Colonic mucosa (tissue), 4 donors: ENCODE data around the gene GPR55. TPM values are rescaled to one million over a fixed set of nuclear protein-coding genes. Genes with fewer than 3 reads are reported as not detected.

Source experiments
- DNase-seq: peaks from one replicate; pipeline ENCODE4 v3.0.0-alpha.2; 2020
- H3K27ac ChIP-seq: fragments of 200-600 bp; one replicate; pipeline ENCODE4 v1.8.0; 2021
- H3K27me3 ChIP-seq: fragments of 200-600 bp; one replicate; pipeline ENCODE4 v1.8.0; 2021
- H3K36me3 ChIP-seq: fragments of 200-600 bp; one replicate; pipeline ENCODE4 v1.8.0; 2021
- H3K4me1 ChIP-seq: fragments of 200-600 bp; one replicate; pipeline ENCODE4 v1.8.0; 2021; ENCODE audit warnings: mild to moderate bottlenecking
- H3K4me3 ChIP-seq: fragments of 200-600 bp; one replicate; pipeline ENCODE4 v1.8.0; 2021
- H3K9ac ChIP-seq, 2 donors: one replicate each; pipeline ENCODE4 v1.7.0; 2013; ENCODE audit warnings: control low read depth in 2 of 2, low read depth in 2 of 2, low read length in 2 of 2
- H3K9me3 ChIP-seq: fragments of 200-600 bp; one replicate; pipeline ENCODE4 v1.8.0; 2021
- intact Hi-C: fragments of 100-400 bp; cut with DNase I; formaldehyde crosslinking; loops from one replicate; pipeline ENCODE4 v1.14.1; 2022
- total RNA-seq, 2 donors: library from RNA; stranded (reverse); fragmentation: NEBNext Ultra II Directional in 1 of 2; extraction: Animal tissue kit (Norgen Biotek cat#: 25700) in 1 of 2; gene quantifications; one replicate each; pipeline ENCODE4 v1.2.1, GENCODE V29; 2021
- TF ChIP-seq, protein P1 (sequence below): fragments of 200-600 bp; IDR thresholded peaks from one replicate; pipeline ENCODE4 v1.8.0; 2022; ENCODE audit warnings: antibody characterized with exemption, mild to moderate bottlenecking
- donor health status: healthy.
- donor health status: DM: no; HTN: no; CAD: no.
- donor health status: DM: no; HTN: no; CAD: no.

Gene GPR55
- total RNA-seq, 2 donors from 2014 or later, result 0.35 to 1.0 TPM

DNA sequence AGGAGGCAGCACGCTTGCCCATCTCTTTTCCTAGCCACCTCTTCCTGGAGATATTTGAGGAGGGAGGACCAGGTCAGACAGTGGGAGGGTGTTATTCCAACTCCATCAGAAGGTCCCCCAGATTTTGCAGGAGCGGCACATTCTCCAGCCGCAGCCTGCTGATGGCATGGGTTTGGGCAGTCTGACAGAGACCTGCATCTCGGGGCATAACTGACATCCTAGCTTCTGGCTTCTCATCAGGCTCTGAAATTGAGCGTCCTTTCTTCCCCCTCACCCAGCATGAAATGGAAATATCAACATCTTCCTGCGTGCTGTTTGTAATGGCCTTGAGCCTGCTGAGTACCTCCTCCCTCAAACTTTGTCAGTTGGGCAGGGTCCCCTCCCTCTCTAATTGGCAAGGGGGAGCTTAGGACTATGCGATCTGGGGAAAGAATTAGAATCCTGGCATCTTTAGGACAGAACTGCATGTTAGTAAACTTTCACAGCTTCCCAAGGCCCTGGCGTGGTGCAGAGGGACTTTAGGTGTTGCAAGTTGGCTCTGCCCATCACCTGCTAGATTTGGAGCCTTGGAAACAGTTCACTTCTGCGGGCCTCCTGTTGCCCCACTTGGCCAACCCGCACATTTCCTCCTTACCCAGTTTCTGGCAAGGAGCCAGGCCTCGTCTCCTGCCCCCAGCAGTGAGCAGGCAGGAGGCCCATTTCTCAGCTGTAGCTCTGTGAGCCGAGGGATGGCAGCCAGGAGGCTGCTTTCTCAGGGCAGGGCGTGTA lies 58.1 kb downstream of the GPR55 start:
- no peaks in the 10 kb centered on the region for H3K36me3 ChIP-seq
- intact Hi-C loops, result no loop called here
- DNase-seq, result peak; percentile 85
- H3K9me3 ChIP-seq, result no peaks in the 10 kb centered on the region
- H3K27ac ChIP-seq, result peak overlapping the region; percentile 97
- TF ChIP-seq, protein P1, sequence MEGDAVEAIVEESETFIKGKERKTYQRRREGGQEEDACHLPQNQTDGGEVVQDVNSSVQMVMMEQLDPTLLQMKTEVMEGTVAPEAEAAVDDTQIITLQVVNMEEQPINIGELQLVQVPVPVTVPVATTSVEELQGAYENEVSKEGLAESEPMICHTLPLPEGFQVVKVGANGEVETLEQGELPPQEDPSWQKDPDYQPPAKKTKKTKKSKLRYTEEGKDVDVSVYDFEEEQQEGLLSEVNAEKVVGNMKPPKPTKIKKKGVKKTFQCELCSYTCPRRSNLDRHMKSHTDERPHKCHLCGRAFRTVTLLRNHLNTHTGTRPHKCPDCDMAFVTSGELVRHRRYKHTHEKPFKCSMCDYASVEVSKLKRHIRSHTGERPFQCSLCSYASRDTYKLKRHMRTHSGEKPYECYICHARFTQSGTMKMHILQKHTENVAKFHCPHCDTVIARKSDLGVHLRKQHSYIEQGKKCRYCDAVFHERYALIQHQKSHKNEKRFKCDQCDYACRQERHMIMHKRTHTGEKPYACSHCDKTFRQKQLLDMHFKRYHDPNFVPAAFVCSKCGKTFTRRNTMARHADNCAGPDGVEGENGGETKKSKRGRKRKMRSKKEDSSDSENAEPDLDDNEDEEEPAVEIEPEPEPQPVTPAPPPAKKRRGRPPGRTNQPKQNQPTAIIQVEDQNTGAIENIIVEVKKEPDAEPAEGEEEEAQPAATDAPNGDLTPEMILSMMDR, result no peak
- H3K9ac ChIP-seq, result peak overlapping the region; percentile 54 to 93
- no peaks in the 10 kb centered on the region for H3K27me3 ChIP-seq
- peak overlapping the region; percentile 98 for H3K4me3 ChIP-seq
- H3K4me1 ChIP-seq, result peaks cover 44% of the 10 kb centered on the region

DNA sequence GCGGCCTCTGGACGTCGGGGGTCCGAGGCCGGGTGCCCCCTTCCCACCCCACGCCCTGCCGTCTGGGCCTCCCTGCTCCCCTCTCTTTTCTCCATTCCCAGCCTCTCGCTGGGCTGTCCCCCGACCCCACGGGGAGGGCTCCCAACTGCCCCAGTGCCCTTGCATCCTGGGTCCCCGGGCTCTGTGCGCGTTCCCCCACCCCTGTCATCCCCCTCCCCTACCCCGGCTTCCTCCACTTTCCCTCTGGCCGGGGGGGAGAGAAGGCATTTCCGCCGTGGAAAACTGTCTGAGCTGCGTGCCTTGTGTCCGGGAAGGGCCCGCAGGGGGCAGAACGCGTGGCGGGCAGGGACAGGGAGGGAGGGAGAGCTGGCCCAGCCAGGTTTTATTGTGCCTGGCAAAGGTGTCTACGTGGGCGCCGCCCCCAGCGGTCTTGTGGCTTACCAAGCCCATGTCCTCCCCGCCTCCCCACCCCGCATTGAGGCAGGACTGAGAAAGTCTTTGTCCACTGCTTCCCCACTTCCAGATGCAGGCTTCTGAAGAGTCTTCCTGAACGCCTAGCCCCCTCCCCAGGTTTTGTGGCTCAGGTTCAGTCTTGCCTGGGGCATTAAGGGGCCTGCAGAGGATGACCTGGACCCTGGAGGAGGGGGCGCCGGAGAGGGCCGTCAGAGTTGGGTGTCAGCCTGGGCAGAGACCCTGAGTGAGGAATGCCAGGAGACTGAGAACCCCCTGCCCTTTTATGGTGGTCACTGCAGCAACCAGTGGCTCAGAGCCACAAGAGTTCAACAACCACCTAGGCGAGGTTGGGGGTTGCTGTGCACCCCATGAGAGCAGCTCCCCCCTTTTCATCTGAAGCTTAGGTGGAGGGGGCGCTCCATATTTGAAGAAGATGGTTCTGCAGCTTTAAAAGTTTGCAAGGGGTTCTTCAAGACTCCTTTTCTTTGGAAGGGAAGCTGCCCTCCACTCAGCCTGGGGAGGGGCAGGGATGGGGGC lies 59.0 kb downstream of the GPR55 start:
- H3K9ac ChIP-seq, result peak overlapping the region; percentile 86 to 93
- no peaks in the 10 kb centered on the region for H3K9me3 ChIP-seq
- DNase-seq, result peak; percentile 91
- intact Hi-C loops, result no loop called here
- peak overlapping the region; percentile 98 for H3K4me3 ChIP-seq
- H3K36me3 ChIP-seq, result no peaks in the 10 kb centered on the region
- peaks cover 35% of the 10 kb centered on the region for H3K4me1 ChIP-seq
- TF ChIP-seq, protein P1, result no peak
- H3K27ac ChIP-seq, result peak overlapping the region; percentile 97
- no peaks in the 10 kb centered on the region for H3K27me3 ChIP-seq

DNA sequence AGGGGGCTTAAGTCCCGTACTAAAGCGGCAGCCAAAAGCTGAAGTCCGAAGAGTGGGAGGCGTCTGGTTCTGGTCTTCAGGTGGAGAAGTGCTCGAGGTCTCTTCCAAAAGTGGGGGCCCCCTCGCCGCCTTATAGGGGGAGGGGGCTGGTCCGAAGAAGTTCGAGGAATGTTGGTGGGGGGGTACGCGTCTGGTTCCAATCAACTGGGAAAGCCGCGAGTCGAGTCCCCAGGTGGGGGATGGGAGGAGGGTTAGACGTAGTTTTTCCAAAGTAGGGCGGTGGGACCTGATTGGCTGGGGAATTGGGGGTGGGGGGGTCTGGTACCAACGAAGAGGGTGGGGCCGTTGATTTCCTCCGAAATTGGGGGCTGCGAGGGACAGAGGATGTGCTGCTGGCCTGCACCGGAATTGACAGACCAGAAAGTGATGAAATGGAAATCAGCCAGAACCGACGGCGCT lies 59.7 kb downstream of the GPR55 start:
- no peaks in the 10 kb centered on the region for H3K27me3 ChIP-seq
- H3K4me3 ChIP-seq, result peak overlapping the region; percentile 98
- H3K4me1 ChIP-seq, result peaks cover 28% of the 10 kb centered on the region
- peak overlapping the region; percentile 86 to 93 for H3K9ac ChIP-seq
- H3K27ac ChIP-seq, result peak overlapping the region; percentile 97
- TF ChIP-seq, protein P1, result no peak
- DNase-seq, result peak; percentile 69
- no peaks in the 10 kb centered on the region for H3K9me3 ChIP-seq
- intact Hi-C loops, result no loop called here
- no peaks in the 10 kb centered on the region for H3K36me3 ChIP-seq

DNA sequence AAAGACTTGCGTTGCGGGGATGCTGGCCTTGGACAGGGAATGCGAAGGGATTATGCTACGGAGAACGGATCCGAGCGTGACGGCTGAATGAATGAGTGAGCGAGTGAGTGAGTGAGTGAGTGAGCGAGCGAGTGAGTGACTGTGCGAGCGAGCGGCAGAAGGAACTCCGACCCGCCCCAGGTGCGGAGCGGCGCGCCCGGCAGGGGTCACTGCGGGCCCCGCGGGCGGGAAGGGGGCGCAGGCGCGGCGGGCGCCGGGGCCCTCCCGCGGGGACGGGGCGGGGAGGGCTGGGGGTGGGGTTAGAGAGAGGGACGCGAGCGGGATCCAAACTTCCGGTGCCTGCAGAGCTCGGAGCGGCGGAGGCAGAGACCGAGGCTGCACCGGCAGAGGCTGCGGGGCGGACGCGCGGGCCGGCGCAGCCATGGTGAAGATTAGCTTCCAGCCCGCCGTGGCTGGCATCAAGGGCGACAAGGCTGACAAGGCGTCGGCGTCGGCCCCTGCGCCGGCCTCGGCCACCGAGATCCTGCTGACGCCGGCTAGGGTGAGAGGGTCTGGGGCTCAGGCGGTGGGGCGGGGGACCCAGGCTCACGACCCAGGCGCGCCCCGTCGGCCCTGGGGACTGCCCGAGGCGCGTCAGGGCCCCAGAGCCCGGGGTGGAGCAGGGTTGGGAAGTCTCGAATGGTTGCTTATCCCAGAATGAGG lies 60.3 kb downstream of the GPR55 start, which contains the start of gene ITM2C:
Gene ITM2C (plus strand): TSS at position 338 of the 702 bp plus-strand sequence. CDS start 84 bp downstream, at position 422.
- Histone ChIP-seq H3K9ac (peak within 1 kb of the TSS; percentile 86 to 93), H3K9me3 (no peaks in the 10 kb centered on the region), H3K27me3 (no peaks in the 10 kb centered on the region), H3K27ac (peak within 1 kb of the TSS; percentile 97), H3K4me1 (peaks cover 22% of the 10 kb centered on the region), H3K4me3 (peak within 1 kb of the TSS; percentile 98), H3K36me3 (no peaks in the 10 kb centered on the region)
- intact Hi-C loops, result no loop called here
- TF ChIP-seq, protein P1, result no peak
- peak; percentile 85 for DNase-seq
